Sciatic nerve (tissue), 2 donors: ENCODE measurements around the gene PAGE2B. TPM values are rescaled to one million over a fixed set of nuclear protein-coding genes. Genes with fewer than 3 reads are reported as not detected.
"Not testable (repeated sequence)": the region's sequence is repeated elsewhere in the genome, so short reads cannot be mapped to it uniquely, and the experiment has no call there.

Experiments used
- ATAC-seq: fragments of 200-7000 bp; cut with Tn5 transposase; one replicate; pipeline ENCODE4 v1.9.1; 2020; ENCODE audit warnings: mild to moderate bottlenecking, moderate library complexity
- DNase-seq: peaks from one replicate; pipeline ENCODE4 v3.0.0-alpha.2; 2020; ENCODE audit warnings: low spot score
- intact Hi-C: fragments of 100-400 bp; cut with DNase I; formaldehyde crosslinking; loops from one replicate; pipeline ENCODE4 v1.14.2; 2022
- total RNA-seq: library from RNA; stranded (reverse); fragmentation: NEBNext Ultra II Directional; extraction: Animal tissue kit (Norgen Biotek cat#: 25700); gene quantifications from one replicate; pipeline ENCODE4 v1.2.1, GENCODE V29; 2021
- donor health status: DM: no; HTN: no; CAD: no.
- donor health status: DM: no; HTN: no; CAD: no.

PAGE2B gene, protein sequence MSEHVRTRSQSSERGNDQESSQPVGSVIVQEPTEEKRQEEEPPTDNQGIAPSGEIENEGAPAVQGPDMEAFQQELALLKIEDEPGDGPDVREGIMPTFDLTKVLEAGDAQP
- not detected for total RNA-seq

DNA sequence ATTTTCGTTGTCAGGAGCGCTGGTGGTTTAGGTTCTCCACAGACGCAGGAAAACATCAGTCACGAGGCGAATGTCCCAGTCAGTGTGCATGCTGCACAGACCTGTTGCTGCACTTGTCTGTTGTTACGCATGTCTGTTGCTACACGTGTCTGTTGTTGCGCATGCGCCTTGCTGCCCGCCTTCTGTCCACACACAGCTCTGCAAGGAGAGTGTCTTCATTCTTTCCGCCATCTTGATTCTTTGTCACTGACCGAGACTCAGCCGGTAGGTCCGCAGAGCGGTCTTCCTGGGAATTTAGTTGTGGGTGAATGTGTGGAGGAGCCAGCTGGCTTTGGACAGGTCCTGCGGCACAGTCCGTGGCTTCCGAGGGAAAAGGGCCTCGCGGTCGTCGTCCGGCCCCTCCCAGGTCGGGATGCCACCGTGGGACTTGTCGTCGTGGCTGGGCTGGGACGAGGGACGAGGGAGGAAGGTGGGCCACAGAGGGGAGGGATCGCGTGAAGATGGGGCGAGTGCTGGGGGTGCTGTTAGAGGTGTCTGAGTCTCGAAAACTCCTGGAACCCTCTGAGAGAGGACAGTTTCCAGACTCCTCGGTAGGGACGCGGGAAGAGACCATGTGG, at the start of gene PAGE2B:
Gene PAGE2B (plus strand): TSS at position 180 of the 617 bp plus-strand sequence. CDS start 1,012 bp downstream, outside the sequence.
- intact Hi-C loops = no loop called here
- DNase-seq (no peak), ATAC-seq (no peak)

DNA sequence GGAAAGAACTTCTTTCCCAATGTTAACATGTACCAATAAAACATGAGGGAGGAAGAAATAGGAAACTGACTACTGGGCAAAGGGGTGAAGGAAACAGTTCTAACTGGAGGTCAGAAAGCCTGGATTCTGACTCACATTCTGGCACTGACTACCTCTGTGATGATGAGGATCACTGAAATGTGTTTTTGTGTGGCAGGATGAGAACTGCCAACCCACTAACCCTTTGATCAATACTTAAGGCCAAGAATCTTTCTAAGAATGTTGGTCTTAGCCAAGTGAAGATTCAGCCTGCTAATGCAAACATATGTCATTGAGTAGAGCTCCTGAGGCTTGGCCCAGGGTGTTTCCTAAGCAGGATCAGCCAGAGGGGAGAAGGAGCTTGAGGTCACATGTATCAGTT, 48.7 kb upstream of the PAGE2B start:
- intact Hi-C loops = no loop called here
- no peak for DNase-seq
- ATAC-seq = no peak

DNA sequence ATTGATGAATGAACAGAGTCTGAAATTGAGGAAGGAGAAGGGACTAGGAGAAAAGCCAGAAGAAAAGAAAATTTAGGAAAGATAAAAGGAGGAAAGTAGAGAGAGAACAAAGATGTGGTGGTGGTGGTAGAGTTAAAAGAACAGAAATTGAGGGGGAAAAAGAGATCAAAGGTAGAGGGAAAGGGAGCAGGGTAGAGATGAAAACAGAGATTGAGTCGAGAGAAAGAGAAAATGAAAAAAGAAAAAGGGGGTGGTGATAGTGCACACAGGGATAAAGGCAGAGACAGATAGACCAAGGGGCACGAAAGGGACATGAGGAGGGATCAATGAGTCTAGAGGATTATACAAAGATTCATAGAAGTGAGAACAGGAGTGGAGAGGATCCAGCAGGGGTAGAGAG, 48.0 kb upstream of the PAGE2B start:
- intact Hi-C loops = no loop called here
- DNase-seq = no peak
- no peak for ATAC-seq

DNA sequence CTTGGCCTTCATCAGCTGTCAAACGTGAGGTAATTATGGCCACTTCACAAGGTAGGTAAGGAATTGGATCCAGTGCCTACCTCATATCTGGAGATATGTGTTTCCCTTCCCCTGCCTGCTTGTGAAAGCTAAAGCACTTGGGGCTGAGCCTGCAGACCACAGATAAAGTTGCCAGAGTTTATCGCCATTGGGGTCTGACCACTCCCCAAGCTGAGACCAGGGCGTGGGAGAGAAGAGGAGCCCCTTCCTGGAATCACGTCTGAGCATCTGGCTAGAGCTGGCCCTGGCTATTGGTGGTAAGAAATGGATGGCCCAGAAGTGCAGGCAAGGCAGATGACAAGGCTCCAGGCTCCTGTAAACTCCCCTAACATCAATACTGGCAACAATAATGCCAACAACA, 46.8 kb upstream of the PAGE2B start:
- intact Hi-C loops = no loop called here
- ATAC-seq = no peak
- DNase-seq = no peak

DNA sequence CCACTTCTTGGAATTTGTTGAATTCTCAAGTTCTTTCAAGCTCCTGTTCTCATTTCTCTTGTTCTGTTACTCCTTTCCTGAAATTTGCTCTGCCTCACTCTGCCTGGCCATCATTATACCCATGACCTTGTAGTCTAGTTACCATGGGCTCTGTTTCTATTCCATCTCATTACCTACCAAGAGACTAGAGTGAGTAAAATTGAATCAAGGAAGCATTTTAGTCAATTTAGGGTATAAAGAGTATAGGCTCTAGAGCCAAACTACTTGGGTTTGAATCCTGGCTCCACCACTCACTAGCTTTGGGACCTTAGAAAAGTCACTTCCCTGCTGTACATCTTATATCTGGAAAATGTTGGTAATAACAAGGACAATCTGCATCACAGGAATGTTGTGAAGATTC, 46.2 kb upstream of the PAGE2B start:
- DNase-seq (no peak), ATAC-seq (no peak)
- intact Hi-C loops = no loop called here

DNA sequence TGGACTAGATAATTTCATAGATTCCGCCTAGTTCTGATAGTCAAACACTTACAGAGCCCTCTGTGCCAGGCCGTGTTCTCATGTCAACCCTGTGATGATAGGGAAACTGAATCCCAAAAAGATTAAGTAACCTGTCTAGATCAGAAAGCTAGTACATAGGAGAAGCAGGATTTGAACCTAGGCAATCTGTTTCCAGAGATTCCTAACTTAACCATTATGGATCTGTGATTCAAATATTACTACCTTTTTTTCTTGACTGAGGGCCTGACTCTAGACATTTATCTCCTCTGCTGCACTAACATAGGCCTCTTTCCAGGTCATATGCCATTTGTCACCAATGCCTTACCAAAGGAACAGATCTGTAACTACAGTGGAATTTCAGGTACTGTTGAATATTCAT, 45.5 kb upstream of the PAGE2B start:
- no peak for DNase-seq
- intact Hi-C loops = no loop called here
- ATAC-seq = no peak

DNA sequence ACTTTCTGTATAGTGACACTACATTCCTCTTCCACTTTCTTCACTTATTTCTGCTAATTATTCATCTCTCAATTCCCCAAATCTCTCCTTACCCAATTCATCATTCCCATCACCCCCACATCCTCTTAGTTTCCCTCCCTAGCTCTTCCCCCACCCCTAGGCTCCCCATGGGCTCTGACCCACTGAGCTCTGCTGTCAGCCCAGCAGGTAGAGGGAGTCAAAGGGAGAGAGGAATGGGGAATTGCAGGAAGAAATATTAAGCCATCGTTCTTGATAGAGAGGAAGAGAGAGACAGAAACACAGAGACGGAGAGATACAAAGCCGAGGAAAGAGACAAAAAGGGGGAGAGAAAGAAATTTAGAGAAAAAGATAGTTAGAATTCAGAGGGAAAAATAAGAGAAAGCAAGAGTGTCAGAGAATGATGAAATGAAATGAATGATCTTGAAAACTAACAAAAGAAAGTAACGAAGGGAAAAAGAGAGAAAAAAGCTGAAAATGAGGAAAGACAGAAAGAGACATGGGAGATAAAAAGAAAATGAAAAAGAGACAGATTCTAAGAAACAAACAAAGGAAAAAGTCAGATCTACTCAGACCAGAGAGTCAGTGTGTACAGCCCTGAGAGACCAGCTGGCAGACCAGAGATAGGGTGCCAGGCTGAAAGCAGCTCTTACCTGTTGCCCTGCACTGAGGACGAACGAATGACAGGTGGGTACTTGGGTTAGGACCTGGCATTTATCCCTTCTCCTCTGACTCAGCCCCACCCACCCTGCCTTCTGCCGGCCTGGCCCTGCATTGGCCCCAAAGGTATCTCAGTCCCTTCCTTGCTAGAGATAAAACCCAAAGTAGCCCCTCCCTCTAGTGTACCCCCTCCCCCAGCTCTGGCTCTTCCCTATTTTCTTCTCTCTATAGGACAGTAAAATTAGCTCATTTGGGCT, 44.3 kb upstream of the PAGE2B start, which contains the start of gene ALAS2:
Gene ALAS2 (minus strand): TSS at position 707 of the 935 bp plus-strand sequence. CDS start 4,977 bp downstream, outside the sequence.
- intact Hi-C loops = no loop called here
- DNase-seq = no peak
- no peak for ATAC-seq

DNA sequence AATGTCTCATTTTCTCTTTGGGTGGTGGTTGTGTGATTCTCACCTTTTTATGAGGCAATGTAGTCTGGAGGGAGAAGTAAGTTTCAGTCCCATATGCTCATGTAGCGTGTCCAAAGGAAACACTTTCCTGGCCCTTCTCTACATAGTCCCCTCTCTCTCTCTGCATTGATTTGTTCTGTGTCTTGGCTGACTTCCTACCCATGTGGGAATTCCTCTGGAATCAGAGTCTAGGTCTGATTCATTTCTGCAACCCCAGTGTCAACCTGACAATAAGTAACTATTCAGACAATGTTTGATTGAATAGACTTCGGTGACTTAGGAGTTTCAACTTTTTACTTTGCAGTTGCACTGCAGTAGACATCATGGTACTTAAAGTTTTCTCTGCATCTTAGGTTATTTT, 41.4 kb upstream of the PAGE2B start:
- no peak for ATAC-seq
- intact Hi-C loops = no loop called here
- DNase-seq = no peak

DNA sequence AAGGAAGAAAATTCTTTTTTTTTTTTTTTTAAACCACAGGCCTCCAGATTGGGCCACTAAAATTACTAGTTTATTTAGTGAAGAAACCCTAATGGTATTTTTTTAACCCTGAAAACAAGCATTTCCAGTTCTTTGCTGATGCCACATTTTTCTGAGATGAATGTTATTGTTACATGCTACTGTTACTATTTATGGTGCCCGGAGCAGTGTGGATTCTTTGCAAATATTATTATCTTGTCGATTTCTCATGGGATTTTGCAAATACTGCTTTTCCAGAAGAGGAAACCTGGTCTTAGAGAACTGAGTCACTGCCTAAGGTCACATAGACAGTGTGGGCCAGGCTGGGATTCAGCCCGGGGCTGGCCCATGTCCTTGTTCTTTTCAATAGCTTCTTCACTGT, 35.4 kb upstream of the PAGE2B start:
- DNase-seq = no peak
- intact Hi-C loops = no loop called here
- no peak for ATAC-seq

DNA sequence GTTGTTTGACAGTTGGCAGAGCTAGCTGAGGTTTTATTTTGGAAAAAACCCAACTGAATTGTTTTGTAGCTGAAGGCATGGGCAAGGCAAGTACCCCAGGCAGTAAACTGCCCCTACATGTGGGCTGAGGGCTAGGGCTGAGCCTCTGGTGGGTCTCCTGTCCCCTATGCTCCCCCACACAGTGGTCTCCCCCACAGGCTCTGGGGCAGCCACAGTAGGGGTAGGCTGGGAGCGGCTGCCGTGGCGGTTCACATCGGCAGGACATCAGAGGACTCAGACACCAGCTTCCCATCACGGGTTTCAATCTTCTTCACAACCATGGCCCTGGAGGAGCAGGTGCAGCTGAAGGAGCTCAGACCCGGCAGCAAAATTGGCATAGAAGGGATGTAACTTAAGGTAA, 33.3 kb upstream of the PAGE2B start:
- intact Hi-C loops = no loop called here
- no peak for DNase-seq
- ATAC-seq = no peak

DNA sequence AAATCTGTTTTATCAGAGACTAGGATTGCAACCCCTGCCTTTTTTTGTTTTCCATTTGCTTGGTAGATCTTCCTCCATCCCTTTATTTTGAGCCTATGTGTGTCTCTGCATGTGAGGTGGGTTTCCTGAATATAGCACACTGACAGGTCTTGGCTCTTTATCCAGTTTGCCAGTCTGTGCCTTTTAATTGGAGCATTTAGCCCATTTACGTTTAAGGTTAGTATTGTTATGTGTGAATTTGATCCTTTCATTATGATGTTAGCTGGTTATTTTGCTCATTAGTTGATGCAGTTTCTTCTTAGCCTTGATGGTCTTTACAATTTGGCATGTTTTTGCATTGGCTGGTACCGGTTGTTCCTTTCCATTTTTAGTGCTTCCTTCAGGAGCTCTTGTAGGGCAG, 24.2 kb upstream of the PAGE2B start:
- DNase-seq, intact Hi-C loops, ATAC-seq: not testable (repeated sequence)

DNA sequence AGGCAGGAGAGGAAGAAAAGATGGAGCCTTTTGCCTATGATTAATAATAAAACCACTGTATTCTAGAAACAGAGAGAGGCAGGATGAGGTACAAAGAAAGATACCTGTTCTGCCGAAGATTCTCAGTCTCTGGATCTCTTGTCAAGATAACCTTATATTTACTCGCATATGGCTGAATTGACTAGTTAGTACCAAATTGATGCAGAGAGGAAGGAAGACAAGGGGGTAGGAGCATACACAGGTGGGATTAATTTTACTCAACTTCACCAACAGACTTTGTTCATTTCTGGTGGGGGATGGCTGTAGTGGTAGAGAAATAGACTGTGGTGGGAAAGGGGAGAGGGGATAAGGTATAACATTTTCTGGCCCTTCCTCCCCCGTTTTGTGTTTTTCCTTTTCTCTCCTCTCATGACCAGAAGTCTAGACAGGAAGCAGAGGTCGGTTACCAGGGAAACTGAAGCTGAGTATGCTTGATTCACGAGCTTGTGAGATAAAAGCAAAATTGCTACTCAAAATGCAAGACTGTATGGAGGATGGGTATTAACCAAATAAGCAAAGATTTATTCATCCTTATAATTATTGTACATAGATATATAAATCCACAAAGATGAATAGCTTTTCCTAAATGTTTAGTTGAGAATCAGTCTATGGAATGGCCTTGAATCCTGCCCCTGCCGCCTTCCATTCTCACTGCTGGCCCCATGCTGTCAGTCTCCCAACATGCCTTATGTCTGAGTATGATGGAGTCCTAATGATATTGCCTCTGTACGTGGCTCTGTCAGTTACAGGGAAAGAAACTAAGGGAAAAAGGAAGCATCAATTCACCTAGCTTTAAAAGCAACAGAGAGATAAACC, 17.8 kb upstream of the PAGE2B start:
- ATAC-seq = no peak
- DNase-seq = no peak
- intact Hi-C loops = no loop called here

DNA sequence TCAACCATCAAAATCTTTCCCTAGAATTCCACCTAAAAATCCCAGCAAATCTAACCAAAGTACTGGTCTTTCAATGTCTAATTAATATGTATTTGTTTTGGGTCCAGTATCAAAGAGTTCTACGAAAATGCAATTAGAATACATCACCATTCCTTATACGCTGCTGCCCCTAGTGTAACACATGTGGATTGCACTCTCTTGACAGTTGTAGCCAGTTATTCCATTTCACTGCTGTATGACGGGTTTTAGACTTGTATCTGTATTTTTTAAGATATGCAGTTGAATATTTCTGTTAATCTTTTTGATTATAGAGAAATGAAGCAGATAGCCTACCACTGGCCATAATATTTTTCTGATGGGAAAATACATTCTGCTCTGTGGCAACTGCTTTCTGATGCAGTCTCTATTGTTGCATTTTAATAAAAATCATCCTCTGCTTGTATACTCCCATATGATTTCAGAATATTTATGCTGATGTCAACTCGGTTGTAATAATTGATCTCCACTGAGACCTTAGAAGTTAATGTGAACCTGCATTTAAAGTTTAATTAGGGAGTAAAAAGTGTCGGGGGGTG, 17.1 kb upstream of the PAGE2B start:
- intact Hi-C loops = no loop called here
- no peak for DNase-seq
- ATAC-seq = peak; percentile 78

DNA sequence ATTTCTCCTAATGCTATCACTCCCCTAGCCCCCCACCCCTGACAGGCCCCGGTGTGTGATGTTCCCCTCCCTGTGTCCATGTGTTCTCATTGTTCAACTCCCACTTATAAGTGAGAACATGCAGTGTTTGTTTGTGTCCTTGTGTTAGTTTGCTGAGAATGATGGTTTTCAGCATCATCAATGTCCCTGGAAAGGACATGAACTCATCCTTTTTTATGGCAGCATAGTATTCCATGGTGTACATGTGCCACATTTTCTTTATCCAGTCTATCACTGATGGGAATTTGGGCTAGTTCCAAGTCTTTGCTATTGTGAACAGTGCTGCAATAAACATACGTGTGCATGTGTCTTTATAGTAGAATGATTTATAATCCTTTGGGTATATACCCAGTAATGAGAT, 7.7 kb upstream of the PAGE2B start:
- ATAC-seq, intact Hi-C loops, DNase-seq: not testable (repeated sequence)

DNA sequence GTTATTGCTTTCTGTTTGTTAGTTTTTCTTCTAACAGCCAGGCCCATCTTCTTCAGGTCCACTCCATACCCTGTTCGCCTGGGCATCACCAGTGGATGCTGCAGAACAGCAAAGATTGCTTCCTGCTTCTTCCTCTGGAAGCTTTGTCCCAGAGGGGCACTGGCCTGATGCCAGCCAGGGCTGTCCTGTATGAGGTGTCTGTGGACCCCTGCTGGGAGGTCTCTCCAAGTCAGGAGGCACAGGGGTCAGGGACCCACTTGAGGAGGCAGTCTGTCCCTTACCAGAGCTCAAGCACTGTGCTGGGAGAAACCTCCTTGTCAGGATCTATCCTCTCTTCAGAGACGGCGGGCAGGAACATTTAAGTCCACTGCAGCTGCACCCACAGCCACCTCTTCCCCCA, 2.5 kb upstream of the PAGE2B start:
- intact Hi-C loops = no loop called here
- no peak for ATAC-seq
- no peak for DNase-seq

DNA sequence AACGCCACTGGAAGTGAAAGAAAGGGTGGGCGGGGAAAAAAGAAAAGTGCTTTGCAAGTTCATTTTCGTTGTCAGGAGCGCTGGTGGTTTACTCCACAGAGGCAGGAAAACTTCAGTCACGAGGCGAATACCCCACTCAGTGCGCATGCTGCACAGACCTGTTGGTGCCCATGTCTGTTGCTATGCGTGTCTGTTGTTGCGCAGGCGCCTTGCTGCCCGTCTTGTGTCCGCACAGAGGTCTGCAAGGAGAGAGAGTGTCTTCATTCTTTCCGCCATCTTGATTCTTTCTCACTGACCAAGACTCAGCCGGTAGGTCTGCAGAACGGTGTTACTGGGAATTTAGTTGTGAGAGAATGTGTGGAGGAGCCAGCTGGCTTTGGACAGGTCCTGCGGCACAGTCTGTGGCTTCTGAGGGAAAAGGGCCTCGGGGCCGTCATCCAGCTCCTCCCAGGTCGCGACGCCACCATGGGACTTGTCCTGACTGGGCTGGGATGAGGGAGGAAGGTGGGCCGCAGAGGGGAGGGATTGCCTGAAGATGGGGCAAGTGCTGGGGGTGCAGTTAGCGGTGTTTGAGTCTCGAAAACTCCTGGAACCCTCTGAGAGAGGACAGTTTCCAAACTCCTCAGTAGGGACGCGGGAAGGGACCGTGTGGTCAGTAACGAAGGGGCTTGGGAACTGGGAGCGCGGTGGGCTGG, 14.1 kb downstream of the PAGE2B start, which contains the start of gene PAGE2:
Gene PAGE2 (plus strand): TSS at position 224 of the 695 bp plus-strand sequence. CDS start 1,003 bp downstream, outside the sequence.
- ATAC-seq (no peak), DNase-seq (no peak)
- intact Hi-C loops = no loop called here

DNA sequence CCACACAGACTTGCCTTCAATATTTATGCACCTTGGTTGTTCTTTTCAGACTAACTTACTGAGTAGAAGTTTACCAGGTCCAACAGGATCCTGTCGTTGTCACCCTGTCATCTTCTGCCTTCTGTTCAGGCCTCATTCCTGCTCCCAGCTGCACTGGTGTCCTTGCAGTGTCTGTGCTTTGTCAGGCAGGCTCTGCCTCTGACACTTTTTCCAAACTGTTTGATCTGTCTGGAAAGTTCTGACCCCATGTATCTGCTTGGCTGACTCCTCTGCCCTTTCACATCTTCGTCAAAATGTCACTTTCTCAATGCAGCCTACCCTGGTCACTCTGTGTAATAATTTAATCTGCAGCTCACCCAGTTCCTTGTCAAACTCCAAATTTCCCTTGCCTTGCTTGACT, 23.9 kb downstream of the PAGE2B start:
- intact Hi-C loops = no loop called here
- no peak for DNase-seq
- ATAC-seq = no peak

DNA sequence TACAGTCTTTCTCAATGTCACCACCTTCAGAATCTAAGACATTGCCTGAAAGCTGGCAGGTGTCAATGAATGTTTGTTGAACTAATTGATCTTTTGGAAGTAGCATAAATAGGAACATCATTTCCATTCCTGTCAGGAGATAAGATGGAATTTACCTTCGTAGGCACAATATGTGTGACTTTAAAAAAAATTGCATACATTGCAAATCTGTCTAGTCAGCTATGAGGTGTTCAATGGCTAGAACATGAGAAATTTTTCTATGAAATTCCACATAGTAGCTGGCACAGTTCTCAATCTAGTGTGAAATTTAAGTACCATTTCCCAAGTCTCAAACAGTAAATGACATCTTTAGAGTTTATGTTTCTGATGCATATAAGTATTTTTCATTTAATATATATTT, 24.3 kb downstream of the PAGE2B start:
- intact Hi-C loops = no loop called here
- ATAC-seq (no peak), DNase-seq (no peak)
